Activated T-cell treated with anti-CD3 and anti-CD28 coated beads, Interleukin-2, amount 50 U/mL, for 48 hours (primary cell): ENCODE measurements around the gene FCSK.
"Not testable (repeated sequence)": the region's sequence is repeated elsewhere in the genome, so short reads cannot be mapped to it uniquely, and the experiment has no call there.

Experiments used
- DNase-seq, 2 experiments: peaks; one replicate each; pipeline ENCODE4 v3.0.0-alpha.2; 2020

FCSK gene

GRCh38 chr16:70454222-70455034 lies at the start of gene FCSK:
Gene FCSK, plus strand, starts transcription at chr16:70454595. Its CDS starts 8,596 bp downstream, at chr16:70463191.
- peak; percentile 84 to 85 for DNase-seq

GRCh38 chr16:70406104-70406503 lies 48.3 kb upstream of the FCSK start:
- not testable (repeated sequence) for DNase-seq

- no peak for DNase-seq
These were observed 46.6 kb upstream of the FCSK start for GRCh38 chr16:70407811-70408274.

- no peak for DNase-seq
These were observed 43.7 kb upstream of the FCSK start for GRCh38 chr16:70410734-70411133.

- DNase-seq = no peak
These were observed 42.0 kb upstream of the FCSK start for GRCh38 chr16:70412385-70412784.

- not testable (repeated sequence) for DNase-seq
These were observed 40.8 kb upstream of the FCSK start for GRCh38 chr16:70413572-70413971.

GRCh38 chr16:70416748-70417616 lies 37.4 kb upstream of the FCSK start:
- no peak for DNase-seq

GRCh38 chr16:70417661-70418060 lies 36.7 kb upstream of the FCSK start:
- DNase-seq = no peak

GRCh38 chr16:70418274-70418992 lies 36.0 kb upstream of the FCSK start:
- DNase-seq = peak; percentile 44 to 49

GRCh38 chr16:70418993-70419318 lies 35.4 kb upstream of the FCSK start:
- peak in 1 of 2 experiments; percentile 30 for DNase-seq

GRCh38 chr16:70419384-70420327 lies 34.7 kb upstream of the FCSK start:
- no peak for DNase-seq

GRCh38 chr16:70421014-70421413 lies 33.4 kb upstream of the FCSK start:
- DNase-seq = no peak

GRCh38 chr16:70421473-70422311 lies 32.7 kb upstream of the FCSK start:
- no peak for DNase-seq

GRCh38 chr16:70422543-70422942 lies 31.9 kb upstream of the FCSK start:
- no peak for DNase-seq

- no peak for DNase-seq
These were observed 26.6 kb upstream of the FCSK start for GRCh38 chr16:70427786-70428177.

GRCh38 chr16:70428178-70428998 lies 26.0 kb upstream of the FCSK start:
- DNase-seq = peak; percentile 79 to 81

- no peak for DNase-seq
These were observed 24.3 kb upstream of the FCSK start for GRCh38 chr16:70429888-70430666.

- DNase-seq = peak; percentile 44 to 54
These were observed 23.5 kb upstream of the FCSK start for GRCh38 chr16:70430667-70431536.
